Upper lobe of right lung (tissue), 1 donor: ENCODE data around the gene IL2RG. TPM values are rescaled to one million over a fixed set of nuclear protein-coding genes. Genes with fewer than 3 reads are reported as not detected.
A peak's percentile ranks its signal among the peaks of the same experiment; 100 is the strongest.

Experiments
- ATAC-seq: fragments of 200-7000 bp; cut with Tn5 transposase; one replicate; pipeline ENCODE4 v1.9.1; 2020; ENCODE audit warnings: mild to moderate bottlenecking, moderate library complexity
- DNase-seq: peaks from one replicate; pipeline ENCODE4 v3.0.0-alpha.2; 2020
- H3K27ac ChIP-seq: fragments of 200-600 bp; one replicate; pipeline ENCODE4 v1.8.0; 2022
- H3K27me3 ChIP-seq: fragments of 200-600 bp; one replicate; pipeline ENCODE4 v1.8.0; 2022; ENCODE audit warnings: mild to moderate bottlenecking
- H3K36me3 ChIP-seq: fragments of 200-600 bp; one replicate; pipeline ENCODE4 v1.8.0; 2022
- H3K4me1 ChIP-seq: fragments of 200-600 bp; one replicate; pipeline ENCODE4 v1.8.0; 2022
- H3K4me3 ChIP-seq: fragments of 200-600 bp; one replicate; pipeline ENCODE4 v1.8.0; 2022; ENCODE audit warnings: mild to moderate bottlenecking
- H3K9me3 ChIP-seq: fragments of 200-600 bp; one replicate; pipeline ENCODE4 v1.8.0; 2022
- CTCF ChIP-seq: fragments of 200-600 bp; IDR thresholded peaks from one replicate; pipeline ENCODE4 v1.8.0; 2022; ENCODE audit warnings: antibody characterized with exemption
- intact Hi-C: fragments of 100-400 bp; cut with DNase I; formaldehyde crosslinking; loops from one replicate; pipeline ENCODE4 v1.11.0; 2022
- total RNA-seq: library from RNA; stranded (reverse); fragmentation: NEBNext Ultra II Directional; extraction: Animal tissue kit (Norgen Biotek cat#: 25700); gene quantifications from one replicate; pipeline ENCODE4 v1.2.1, GENCODE V29; 2021
- donor health status: DM: no; HTN: yes; CAD: no; lungs with severe emphysema.

Gene IL2RG
- total RNA-seq, 1 donor from 2014 or later = 20.8 TPM

DNA sequence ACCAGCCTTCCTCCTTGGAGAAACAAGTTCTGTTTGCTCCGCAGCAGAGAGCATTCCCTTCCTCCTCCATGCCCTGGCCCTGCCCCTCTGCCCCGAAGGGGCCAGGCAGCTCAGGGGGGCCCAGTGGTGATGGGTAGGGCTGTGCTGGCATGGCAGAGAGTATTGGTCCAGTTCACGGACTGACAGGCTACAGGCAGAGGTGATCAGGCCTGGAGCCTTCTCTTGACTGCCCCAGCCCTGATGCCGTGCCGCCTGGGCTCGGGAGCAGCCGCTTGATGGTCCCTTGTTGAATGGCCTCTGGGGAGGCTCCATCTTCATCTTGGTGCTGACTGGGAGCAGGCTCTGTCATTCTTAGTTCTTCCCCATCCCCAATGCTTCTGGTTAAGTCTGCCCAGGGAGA lies 42.8 kb upstream of the IL2RG start:
- no peak for DNase-seq
- no peak overlapping the region for H3K4me3 ChIP-seq
- no peak for TF ChIP-seq CTCF
- ATAC-seq = no peak
- H3K4me1 ChIP-seq = no peaks in the 10 kb centered on the region
- intact Hi-C loops = no loop called here
- no peaks in the 10 kb centered on the region for H3K27me3 ChIP-seq
- H3K36me3 ChIP-seq = no peaks in the 10 kb centered on the region
- no peaks in the 10 kb centered on the region for H3K9me3 ChIP-seq
- no peak overlapping the region for H3K27ac ChIP-seq

DNA sequence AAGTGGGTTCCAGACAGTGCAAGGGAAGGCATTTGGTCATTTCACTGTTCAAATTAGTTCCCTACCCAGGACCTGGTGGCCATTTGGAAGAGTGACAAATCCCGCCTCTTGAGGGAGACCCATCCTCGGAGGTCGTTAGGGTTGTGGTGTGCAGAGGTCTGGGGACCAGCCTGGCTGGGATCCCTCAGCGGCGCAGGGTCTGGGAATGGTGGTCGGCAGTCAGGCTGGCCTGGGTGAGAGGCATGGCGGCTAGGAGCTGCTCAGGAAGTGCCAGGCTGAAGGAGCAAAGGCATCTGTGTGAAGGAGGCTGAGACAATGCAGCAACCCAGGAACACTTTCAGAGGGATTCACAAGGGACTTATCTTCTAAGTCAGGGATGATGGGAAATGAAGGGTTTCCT lies 40.0 kb upstream of the IL2RG start:
- Histone ChIP-seq H3K27ac (no peak overlapping the region), H3K9me3 (no peaks in the 10 kb centered on the region), H3K4me3 (no peak overlapping the region), H3K36me3 (no peaks in the 10 kb centered on the region), H3K27me3 (no peaks in the 10 kb centered on the region), H3K4me1 (no peaks in the 10 kb centered on the region)
- intact Hi-C loops = no loop called here
- ATAC-seq = no peak
- DNase-seq = no peak
- no peak for TF ChIP-seq CTCF

DNA sequence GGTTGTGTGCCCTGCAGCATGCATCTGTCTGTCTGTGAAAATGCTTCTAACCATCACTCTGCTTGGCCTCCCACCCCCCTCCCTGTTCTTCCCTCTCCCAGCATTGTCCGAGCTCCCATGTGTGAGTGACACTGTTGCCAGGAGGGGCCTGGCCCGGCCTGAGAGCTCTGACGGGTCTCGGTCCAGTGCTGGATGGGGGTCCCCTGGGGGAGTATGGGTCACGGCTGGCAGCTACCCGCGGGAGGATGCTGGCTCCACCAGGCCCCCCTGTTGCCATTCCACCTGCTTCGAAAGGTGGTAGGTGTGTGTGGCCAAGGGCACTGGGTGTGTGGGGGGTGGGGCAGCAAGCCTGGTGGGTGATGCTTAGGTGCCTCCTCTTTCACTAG lies 36.9 kb upstream of the IL2RG start:
- Histone ChIP-seq H3K36me3 (no peaks in the 10 kb centered on the region), H3K27ac (no peak overlapping the region), H3K9me3 (no peaks in the 10 kb centered on the region), H3K4me3 (no peak overlapping the region), H3K27me3 (no peaks in the 10 kb centered on the region), H3K4me1 (no peaks in the 10 kb centered on the region)
- intact Hi-C loops = no loop called here
- DNase-seq (no peak), ATAC-seq (no peak)
- no peak for TF ChIP-seq CTCF

- H3K4me3 ChIP-seq = no peak overlapping the region
- no peaks in the 10 kb centered on the region for H3K27me3 ChIP-seq
- intact Hi-C loops = no loop called here
- H3K9me3 ChIP-seq = no peaks in the 10 kb centered on the region
- DNase-seq = no peak
- no peaks in the 10 kb centered on the region for H3K36me3 ChIP-seq
- no peak for ATAC-seq
- no peak overlapping the region for H3K27ac ChIP-seq
- TF ChIP-seq CTCF = no peak
- H3K4me1 ChIP-seq = no peaks in the 10 kb centered on the region
Measured at GRCh38 chrX:71147496-71148277, 36.3 kb upstream of the IL2RG start.

DNA sequence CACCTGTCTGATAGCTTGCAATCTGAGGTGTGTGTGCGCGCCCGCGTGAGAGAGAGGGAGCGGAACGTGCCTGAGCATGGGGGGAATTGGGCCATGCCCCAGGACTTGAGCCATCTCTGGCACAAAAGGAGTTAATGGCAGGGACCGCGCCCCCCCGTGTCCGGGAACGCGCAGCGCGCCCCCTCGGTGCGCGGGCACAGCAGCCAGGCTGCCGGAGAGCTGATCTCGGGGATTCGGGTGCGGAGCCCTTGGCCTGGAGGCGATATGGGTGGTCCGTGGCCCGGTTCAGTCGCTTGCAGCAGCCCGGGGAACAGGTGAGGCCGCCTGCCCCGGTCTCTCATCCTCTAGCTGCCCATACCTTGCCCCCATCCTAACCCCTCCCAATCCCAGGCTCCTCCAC lies 33.3 kb upstream of the IL2RG start, which contains the start of gene NLGN3:
Gene NLGN3, plus strand, starts transcription at position 191 of the 400 bp plus-strand sequence. CDS start 2,909 bp downstream, outside the sequence.
- no peaks in the 10 kb centered on the region for H3K27me3 ChIP-seq
- TF ChIP-seq CTCF = no peak
- peak within 1 kb of the TSS; percentile 21 for H3K4me3 ChIP-seq
- DNase-seq (no peak), ATAC-seq (no peak)
- intact Hi-C loops = no loop called here
- H3K9me3 ChIP-seq = no peaks in the 10 kb centered on the region
- peaks cover 8% of the 10 kb centered on the region for H3K36me3 ChIP-seq
- no peaks in the 10 kb centered on the region for H3K4me1 ChIP-seq
- H3K27ac ChIP-seq = no peak within 1 kb of the TSS
